Measurements from ENCODE around the gene MDM2. TPM values are rescaled to one million over a fixed set of nuclear protein-coding genes. Genes with fewer than 3 reads are reported as not detected.

MDM2 gene
- total RNA-seq (10 to 100 TPM; 41.0 to 78.8 (median 50.9) TPM), polyA plus RNA-seq (10 to 100 TPM; 16.2 to 46.9 TPM)
- long read RNA-seq, donor 1, full-length matches to known transcripts: 3 of 4 reads
- long read RNA-seq, donor 1, partial matches to known transcripts: 1 of 4 reads
- long read RNA-seq, donor 1, other reads (novel, unspliced or antisense): 0 of 4 reads
- long read RNA-seq, donor 2, full-length matches to known transcripts: 25 of 30 reads
- long read RNA-seq, donor 2, partial matches to known transcripts: 1 of 30 reads
- long read RNA-seq, donor 2, other reads (novel, unspliced or antisense): 4 of 30 reads
- long read RNA-seq, donor 3, full-length matches to known transcripts: 2 of 5 reads
- long read RNA-seq, donor 3, partial matches to known transcripts: 0 of 5 reads
- long read RNA-seq, donor 3, other reads (novel, unspliced or antisense): 3 of 5 reads

DNA sequence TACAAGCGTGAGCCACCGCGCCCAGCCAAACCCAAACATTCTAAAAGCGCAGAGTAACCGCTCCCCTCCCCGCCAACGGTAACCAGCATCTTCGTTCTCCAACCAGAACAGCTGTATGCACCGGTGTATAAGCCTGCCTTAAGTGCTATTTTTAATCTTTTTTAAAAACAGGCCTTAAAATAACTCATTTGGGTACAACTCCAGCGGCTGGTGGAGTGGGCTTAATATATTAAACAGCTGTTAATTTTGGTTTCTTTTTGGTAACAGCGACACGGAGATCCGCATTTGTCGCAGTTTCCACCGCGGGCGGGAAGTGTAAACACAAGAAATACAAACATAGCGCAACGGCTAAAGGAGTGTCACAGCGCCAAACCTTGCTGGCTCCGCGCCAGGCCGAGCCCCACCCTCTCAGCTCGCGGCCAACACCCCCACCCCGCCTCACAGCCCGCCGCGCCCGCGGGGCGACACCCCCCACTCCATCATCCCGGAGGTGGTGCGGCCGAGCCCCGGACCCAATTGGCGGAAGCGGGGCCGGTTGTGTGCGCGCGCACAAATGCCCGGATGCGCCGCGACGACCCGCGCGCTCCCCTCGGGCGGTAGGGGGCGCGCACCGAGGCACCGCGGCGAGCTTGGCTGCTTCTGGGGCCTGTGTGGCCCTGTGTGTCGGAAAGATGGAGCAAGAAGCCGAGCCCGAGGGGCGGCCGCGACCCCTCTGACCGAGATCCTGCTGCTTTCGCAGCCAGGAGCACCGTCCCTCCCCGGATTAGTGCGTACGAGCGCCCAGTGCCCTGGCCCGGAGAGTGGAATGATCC is at the start of gene MDM2:
Gene MDM2, plus strand, starts transcription at position 602 of the 812 bp plus-strand sequence. CDS start 301 bp downstream, outside the sequence.
- Histone ChIP-seq H3K4me3 (peak within 1 kb of the TSS; percentile 71 to 98 (median 87)), H3K27me3 (no peaks in the 10 kb centered on the region), H3K36me3 (peaks cover 0 to 40% (median 30%) of the 10 kb centered on the region in 9 donors), H3K4me1 (peaks cover 0 to 47% (median 13%) of the 10 kb centered on the region in 12 donors), H3K27ac (peak within 1 kb of the TSS; percentile 92 to 100 (median 96)), H3K9me3 (peaks cover 0 to 5% (median 0%) of the 10 kb centered on the region in 12 donors)
- peak; percentile 94 to 99 (median 96) for DNase-seq
- intact Hi-C loops (cut with DNase I): loop anchor here in 9 of 10 donors (1.0 to 10.0 kb wide), 6 partner anchors 60 to 473 kb away; partner anchors contain the start of genes SLC35E3 (in 8 of the 9) and MDM1 (in 1 of the 9)
- peak; percentile 96 to 97 (median 96) for ATAC-seq
- TF ChIP-seq, protein P1, sequence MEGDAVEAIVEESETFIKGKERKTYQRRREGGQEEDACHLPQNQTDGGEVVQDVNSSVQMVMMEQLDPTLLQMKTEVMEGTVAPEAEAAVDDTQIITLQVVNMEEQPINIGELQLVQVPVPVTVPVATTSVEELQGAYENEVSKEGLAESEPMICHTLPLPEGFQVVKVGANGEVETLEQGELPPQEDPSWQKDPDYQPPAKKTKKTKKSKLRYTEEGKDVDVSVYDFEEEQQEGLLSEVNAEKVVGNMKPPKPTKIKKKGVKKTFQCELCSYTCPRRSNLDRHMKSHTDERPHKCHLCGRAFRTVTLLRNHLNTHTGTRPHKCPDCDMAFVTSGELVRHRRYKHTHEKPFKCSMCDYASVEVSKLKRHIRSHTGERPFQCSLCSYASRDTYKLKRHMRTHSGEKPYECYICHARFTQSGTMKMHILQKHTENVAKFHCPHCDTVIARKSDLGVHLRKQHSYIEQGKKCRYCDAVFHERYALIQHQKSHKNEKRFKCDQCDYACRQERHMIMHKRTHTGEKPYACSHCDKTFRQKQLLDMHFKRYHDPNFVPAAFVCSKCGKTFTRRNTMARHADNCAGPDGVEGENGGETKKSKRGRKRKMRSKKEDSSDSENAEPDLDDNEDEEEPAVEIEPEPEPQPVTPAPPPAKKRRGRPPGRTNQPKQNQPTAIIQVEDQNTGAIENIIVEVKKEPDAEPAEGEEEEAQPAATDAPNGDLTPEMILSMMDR (IDR thresholded peaks at IDR 0.05): peak; percentile 76 to 97 (median 86)
- peak in 1 of 2 donors; percentile 74 for TF ChIP-seq POLR2A (IDR thresholded peaks at IDR 0.05)
- WGBS, 4 donors: 0 to 1% (median 0%) methylated on average over 44 to 72 of the region's 72 CpGs

DNA sequence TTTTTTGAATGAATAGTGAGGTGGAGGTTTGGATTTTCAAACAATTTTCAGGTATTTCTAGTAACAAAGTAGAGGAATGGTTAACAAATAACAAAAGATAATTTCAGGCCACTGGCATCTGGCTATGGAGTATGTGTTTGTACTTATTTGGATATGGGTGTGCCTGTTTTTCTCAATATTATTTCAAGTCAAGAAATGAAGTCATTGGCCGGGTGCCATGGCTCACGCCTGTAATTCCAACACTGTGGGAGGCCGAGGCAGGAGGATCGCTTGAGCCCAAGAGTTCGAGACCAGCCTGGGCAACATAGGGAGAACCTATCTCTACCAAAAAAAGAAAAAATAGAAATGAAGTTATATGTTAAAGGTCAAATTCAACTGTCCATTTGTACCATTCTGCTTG is 48.1 kb upstream of the MDM2 start:
- Histone ChIP-seq H3K27me3 (no peaks in the 10 kb centered on the region), H3K36me3 (peaks cover 0 to 94% (median 64%) of the 10 kb centered on the region in 9 donors), H3K4me3 (no peak overlapping the region), H3K27ac (no peak overlapping the region), H3K4me1 (no peaks in the 10 kb centered on the region), H3K9me3 (no peaks in the 10 kb centered on the region)
- intact Hi-C loops (cut with DNase I): no loop called here
- DNase-seq (no peak), ATAC-seq (no peak)
- 88 to 95% (median 92%) methylated on average over 5 of the region's 5 CpGs for WGBS, 4 donors
- TF ChIP-seq, protein P1 (IDR thresholded peaks at IDR 0.05): no peak
- TF ChIP-seq POLR2A (IDR thresholded peaks at IDR 0.05): no peak

DNA sequence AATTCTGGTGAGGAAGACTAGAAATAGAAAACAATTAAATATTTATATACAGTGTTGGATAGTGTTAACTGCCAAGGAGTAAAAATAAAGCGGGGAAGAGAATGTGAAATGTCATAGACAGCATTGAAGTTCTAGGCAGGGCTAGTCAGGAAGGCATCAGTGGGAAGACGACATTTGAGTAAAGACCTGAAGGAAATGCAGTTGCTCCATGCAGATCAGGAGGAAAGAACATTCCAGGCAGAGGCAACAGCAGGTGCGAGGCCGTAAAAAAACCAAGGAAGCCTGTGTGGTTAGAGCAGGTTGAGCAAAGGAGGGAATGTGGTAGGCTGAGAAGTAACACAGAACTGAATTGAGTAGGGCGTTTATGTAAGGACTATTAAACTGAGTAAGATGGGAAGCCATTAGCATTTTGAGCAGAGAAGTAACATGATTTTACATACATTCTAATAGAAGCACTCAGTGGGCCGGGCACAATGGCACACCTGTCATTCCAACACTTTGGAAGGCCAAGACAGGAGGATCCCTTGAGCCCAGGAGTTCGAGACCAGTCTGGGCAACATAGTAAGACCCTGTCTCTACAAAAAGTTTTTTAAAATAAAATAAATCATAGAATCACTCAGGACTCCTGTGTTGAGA is 47.1 kb upstream of the MDM2 start:
- DNase-seq: no peak
- Histone ChIP-seq H3K4me1 (no peaks in the 10 kb centered on the region), H3K36me3 (peaks cover 0 to 93% (median 54%) of the 10 kb centered on the region in 9 donors), H3K27ac (no peak overlapping the region), H3K27me3 (no peaks in the 10 kb centered on the region), H3K9me3 (no peaks in the 10 kb centered on the region), H3K4me3 (no peak overlapping the region)
- intact Hi-C loops (cut with DNase I): no loop called here
- WGBS, 4 donors: 89 to 96% (median 94%) methylated on average over 7 of the region's 7 CpGs
- TF ChIP-seq, protein P1 (IDR thresholded peaks at IDR 0.05): no peak
- TF ChIP-seq POLR2A (IDR thresholded peaks at IDR 0.05): no peak
- no peak for ATAC-seq

All from heart left ventricle (tissue), 16 donors.